ENCODE results near the gene BAX.

GRCh38 chr19:48992581-48993174, 38.0 kb downstream of the BAX start:
- TF ChIP-seq FOXA1 (IDR thresholded peaks at IDR 0.05) (no peak), BHLHE40 (IDR thresholded peaks at IDR 0.05; ENCODE audit: borderline replicate concordance) (no peak), SP1 (IDR thresholded peaks at IDR 0.05) (no peak), FOXM1 (IDR thresholded peaks at IDR 0.05; ENCODE audit: borderline replicate concordance) (no peak), TARDBP (IDR thresholded peaks at IDR 0.05) (no peak), FOXK2 (IDR thresholded peaks at IDR 0.05) (no peak), ARNT (IDR thresholded peaks at IDR 0.05) (no peak), ZNF384 (IDR thresholded peaks at IDR 0.05) (no peak), SUZ12 (IDR thresholded peaks at IDR 0.05) (no peak), PKNOX1 (IDR thresholded peaks at IDR 0.05) (no peak), HDGF (IDR thresholded peaks at IDR 0.05; ENCODE audit: borderline replicate concordance) (no peak), LEF1 (IDR thresholded peaks at IDR 0.05; ENCODE audit: borderline replicate concordance) (no peak), NFRKB (IDR thresholded peaks at IDR 0.05) (no peak)

All from HEK293T (cell line).